HG03378 (cell line): Measurements from ENCODE around the gene CSNK1D.
"Not testable (repeated sequence)": the region's sequence is repeated elsewhere in the genome, so short reads cannot be mapped to it uniquely, and the experiment has no call there.

Experiments
- ATAC-seq: cut with Tn5 transposase; IDR thresholded peaks from one replicate; pipeline ENCODE4 v1.9.1; 2021; ENCODE audit warnings: mild to moderate bottlenecking, moderate library complexity; ENCODE audit not compliant: unreplicated experiment

Gene CSNK1D

GRCh38 chr17:82275326-82275725, 1.8 kb upstream of the CSNK1D start:
- ATAC-seq: no peak

- ATAC-seq: no peak
These were observed 877 bp upstream of the CSNK1D start for GRCh38 chr17:82274134-82275020.

GRCh38 chr17:82272495-82273326, 789 bp downstream of the CSNK1D start:
- ATAC-seq: no peak

GRCh38 chr17:82271401-82271800, 2.1 kb downstream of the CSNK1D start:
- ATAC-seq: no peak

- no peak for ATAC-seq
These were observed 2.8 kb downstream of the CSNK1D start for GRCh38 chr17:82270651-82271050.

- no peak for ATAC-seq
These were observed 3.5 kb downstream of the CSNK1D start for GRCh38 chr17:82269882-82270500.

GRCh38 chr17:82269138-82269881, 4.2 kb downstream of the CSNK1D start:
- ATAC-seq: no peak

GRCh38 chr17:82267575-82268379, 5.7 kb downstream of the CSNK1D start:
- no peak for ATAC-seq

GRCh38 chr17:82266142-82266541, 7.4 kb downstream of the CSNK1D start:
- no peak for ATAC-seq

- ATAC-seq: no peak
These were observed 9.9 kb downstream of the CSNK1D start for GRCh38 chr17:82263641-82264040.

GRCh38 chr17:82262344-82262743, 11.2 kb downstream of the CSNK1D start:
- ATAC-seq: no peak

GRCh38 chr17:82259972-82260961, 13.2 kb downstream of the CSNK1D start:
- not testable (repeated sequence) for ATAC-seq

GRCh38 chr17:82258555-82258954, 14.9 kb downstream of the CSNK1D start:
- no peak for ATAC-seq

- no peak for ATAC-seq
These were observed 16.0 kb downstream of the CSNK1D start for GRCh38 chr17:82257473-82257872.

GRCh38 chr17:82256242-82256885, 17.1 kb downstream of the CSNK1D start:
- no peak for ATAC-seq

- ATAC-seq: no peak
These were observed 18.0 kb downstream of the CSNK1D start for GRCh38 chr17:82255402-82255972.

GRCh38 chr17:82254746-82255145, 18.8 kb downstream of the CSNK1D start:
- not testable (repeated sequence) for ATAC-seq

GRCh38 chr17:82254096-82254495, 19.4 kb downstream of the CSNK1D start:
- ATAC-seq: not testable (repeated sequence)
